Measurements from ENCODE around the gene B9D2. TPM values are rescaled to one million over a fixed set of nuclear protein-coding genes. Genes with fewer than 3 reads are reported as not detected.

Gene B9D2
- 8.9 and 13.1 TPM in 2 replicates for total RNA-seq

GRCh38 chr19:41363753-41364523, at the start of gene B9D2:
Gene B9D2, minus strand, starts transcription at chr19:41364149. Its CDS starts 630 bp downstream, at chr19:41363519.

DNA sequence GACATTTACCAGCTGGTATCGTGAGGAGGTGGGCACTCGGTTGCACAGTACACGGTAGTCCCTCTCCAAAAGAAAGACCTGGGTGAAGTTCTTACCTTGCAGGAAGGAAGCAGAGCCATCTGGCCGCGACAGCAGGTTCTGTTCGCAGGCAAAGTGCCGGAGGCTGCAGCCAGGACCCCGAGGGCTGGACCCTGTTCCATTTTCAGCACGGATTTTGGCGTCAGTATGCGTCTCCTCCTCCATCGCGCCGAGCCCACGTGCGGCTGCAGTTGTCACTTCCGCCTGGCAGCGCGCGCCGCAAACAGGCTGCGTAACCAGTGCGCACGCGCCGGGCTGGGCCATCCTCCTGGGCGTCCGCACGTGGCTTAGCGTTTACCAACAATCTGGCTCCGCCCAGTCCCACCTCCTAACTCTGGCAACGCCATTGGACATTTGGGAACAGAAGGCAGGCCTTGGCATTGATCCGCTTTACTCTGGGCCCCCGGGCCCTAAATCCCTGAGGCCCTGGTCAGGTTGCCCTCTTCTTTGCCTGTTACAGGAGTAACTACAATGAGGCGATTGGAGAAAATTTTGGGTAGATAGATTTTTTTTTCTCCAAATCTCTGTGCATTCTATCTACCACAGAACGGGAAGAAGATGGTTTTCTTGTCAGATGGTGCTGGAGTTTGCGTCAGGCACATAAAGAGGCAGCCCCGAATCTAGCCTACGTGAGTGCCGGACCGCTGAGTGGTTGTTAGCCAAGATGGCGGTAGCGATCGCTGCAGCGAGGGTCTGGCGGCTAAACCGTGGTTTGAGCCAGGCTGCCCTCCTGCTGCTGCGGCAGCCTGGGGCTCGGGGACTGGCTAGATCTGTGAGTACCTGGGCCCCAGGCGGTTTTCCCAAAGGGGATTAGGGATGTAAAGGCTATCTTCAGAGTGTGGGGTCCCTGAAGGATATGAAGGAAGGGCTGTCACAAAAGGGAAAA, 33.4 kb upstream of the B9D2 start, which contains the start of the genes BCKDHA and EXOSC5:
TSS of gene BCKDHA (plus strand) at position 733 of the 964 bp plus-strand sequence. CDS start at position 743, 10 bp downstream.
TSS of gene EXOSC5 (minus strand) at position 274 of the 964 bp plus-strand sequence. CDS start at position 243, 31 bp downstream.

DNA sequence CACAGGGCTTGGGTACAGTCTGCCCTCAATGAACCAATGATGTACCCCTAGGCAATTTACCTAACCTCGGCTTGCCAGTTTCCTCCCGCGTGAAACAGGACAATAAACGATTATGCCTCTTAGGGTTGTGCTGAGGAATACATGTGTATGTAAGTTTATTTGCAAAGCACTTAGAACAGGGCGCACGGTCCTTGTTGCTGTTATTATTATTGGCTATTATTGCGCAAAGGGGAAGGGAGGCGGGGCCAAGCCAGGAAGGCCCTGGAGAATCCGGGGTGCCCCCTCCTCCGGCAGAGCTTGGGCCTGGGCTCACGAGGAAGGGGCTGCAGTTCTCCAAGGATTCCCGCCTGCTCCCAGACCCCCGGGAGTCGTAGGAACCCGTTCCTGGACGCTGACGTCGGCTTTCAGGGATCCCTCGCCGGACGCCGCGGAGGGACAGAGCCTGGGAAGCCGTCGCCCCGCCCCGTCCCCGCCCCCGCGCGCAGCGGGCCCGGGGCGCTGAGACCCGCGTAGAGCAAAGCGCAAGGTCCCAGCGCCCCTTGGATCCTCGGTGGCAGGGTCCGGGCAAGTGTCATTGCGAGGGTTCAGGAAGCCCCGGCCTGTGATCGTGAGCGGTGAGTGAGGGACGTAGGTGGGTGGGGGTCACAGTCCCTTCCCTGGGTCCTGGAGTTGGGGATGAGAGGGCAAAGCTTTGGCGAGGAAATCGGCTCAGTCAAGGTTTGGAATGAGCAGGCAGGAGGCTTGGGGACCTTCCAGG, 12.5 kb upstream of the B9D2 start, which contains the start of gene TMEM91:
TSS of gene TMEM91 (plus strand) at position 293 of the 757 bp plus-strand sequence. CDS start 1,777 bp downstream, outside the sequence.

DNA sequence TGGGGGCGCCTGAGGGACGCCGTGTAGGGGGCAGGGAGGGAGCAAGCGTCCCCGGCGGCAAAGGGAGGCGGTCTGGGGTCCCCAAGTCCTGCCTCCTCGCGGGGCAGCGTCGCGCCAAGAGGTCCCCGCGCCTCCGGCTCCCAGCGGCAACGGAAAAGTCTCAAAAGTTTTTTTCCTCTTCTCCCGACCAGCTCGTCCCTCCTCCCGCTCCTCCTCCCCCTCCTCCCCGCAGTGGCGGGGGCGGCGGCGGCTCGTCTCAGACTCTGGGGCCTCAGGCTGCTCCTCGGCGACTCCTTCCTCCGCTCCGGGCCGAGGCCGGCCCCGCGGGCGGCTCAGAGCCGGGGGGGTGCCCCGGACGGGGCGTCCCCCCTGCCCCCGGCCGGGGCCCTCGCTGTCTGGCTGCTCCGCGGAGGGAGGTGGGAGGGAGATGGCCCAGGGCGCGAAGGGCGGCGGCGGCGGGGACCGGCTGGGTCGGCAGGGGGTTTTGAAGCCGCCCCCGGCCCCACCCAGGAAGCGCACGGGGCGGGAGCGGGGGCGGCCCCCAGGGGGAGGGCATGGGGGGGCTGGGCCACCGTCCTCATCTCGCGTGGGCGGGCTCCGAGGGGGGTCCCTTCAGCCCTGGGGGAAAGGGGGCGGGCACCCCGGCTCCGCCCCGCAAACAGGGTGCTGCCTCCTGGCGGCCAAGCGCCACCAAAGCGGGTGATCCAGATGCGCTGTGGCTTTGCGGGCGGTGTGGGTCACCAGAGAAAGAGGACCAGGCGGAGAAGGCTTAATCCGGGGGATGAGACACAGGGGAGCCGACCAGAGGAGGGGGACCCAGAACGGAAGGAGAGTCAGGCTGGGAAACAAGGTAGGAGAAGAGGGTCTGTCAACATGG, 10.2 kb downstream of the B9D2 start, which contains the start of gene TGFB1:
TSS of gene TGFB1 (minus strand) at position 457 of the 877 bp plus-strand sequence. CDS start 878 bp downstream, outside the sequence.

DNA sequence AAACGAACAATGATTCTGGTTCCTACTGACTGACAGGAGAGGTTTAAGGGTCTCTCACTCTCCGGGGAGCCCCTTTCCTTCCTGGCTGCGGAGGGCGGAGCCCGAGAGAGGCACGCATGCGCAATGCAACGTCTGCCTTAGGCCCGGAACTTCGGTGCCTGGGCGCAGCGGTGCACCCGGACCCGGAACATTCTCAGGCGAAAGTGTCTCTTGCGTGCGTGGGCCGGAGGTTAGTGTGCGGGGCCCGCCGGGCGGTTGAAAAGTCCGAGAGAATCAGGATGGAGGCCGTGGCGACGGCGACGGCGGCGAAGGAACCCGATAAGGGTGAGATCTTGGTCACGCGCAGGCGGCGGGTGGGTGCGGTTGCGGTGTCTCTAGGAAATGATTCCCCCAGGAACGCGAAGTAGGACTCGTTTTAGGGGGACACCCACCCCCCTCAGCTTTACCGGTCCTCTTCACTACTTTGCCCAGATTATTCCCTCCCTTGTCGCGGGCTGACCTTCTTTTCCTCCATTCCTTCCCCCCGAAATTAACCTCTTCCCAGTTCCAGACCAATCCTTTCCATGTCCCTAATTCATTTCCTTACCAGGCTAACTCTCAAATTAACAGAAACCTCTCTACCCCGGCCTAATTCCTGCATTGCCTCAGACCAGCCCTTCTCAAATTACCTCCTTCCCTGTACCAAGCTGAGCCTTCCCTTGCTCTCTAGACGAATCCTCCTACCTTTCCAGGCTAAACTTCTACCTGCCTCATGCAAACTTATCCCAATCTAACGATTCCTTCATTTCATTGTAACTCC, 53.7 kb downstream of the B9D2 start, which contains the start of gene CCDC97:
TSS of gene CCDC97 (plus strand) at position 140 of the 799 bp plus-strand sequence. CDS start at position 279, 139 bp downstream.

Other genes starting within 250 kb of the B9D2 start
- gene CYP2F1, start 249.7 kb downstream of the B9D2 start, total RNA-seq, result not detected in 2 replicates
- gene CYP2S1, start 170.9 kb downstream of the B9D2 start, total RNA-seq, result under 0.01 and 1.2 TPM in 2 replicates
- 142 and 144 TPM in 2 replicates for gene AXL, start 144.9 kb downstream of the B9D2 start, total RNA-seq
- 126 and 129 TPM in 2 replicates for gene HNRNPUL1, start 99.8 kb downstream of the B9D2 start, total RNA-seq
- 8.4 and 8.7 TPM in 2 replicates for gene CCDC97, start 54.0 kb downstream of the B9D2 start, total RNA-seq
- gene TGFB1, start 10.2 kb downstream of the B9D2 start, total RNA-seq, result 14.4 and 19.6 TPM in 2 replicates
- 11.2 and 12.8 TPM in 2 replicates for gene TMEM91, start 12.4 kb upstream of the B9D2 start, total RNA-seq
- 27.8 and 40.4 TPM in 2 replicates for gene EXOSC5, start 33.2 kb upstream of the B9D2 start, total RNA-seq
- gene BCKDHA, start 33.7 kb upstream of the B9D2 start, total RNA-seq, result 40.6 and 41.6 TPM in 2 replicates
- gene B3GNT8, start 63.2 kb upstream of the B9D2 start, total RNA-seq, result 2.5 and 5.5 TPM in 2 replicates
- 51.6 and 56.0 TPM in 2 replicates for gene DMAC2, start 75.8 kb upstream of the B9D2 start, total RNA-seq
- gene ERICH4, start 79.0 kb upstream of the B9D2 start, total RNA-seq, result not detected in 2 replicates
- gene CEACAM21, start 212.0 kb upstream of the B9D2 start, total RNA-seq, result not detected in 2 replicates